Caco-2 (cell line): ENCODE data around the gene RPF1. TPM values are rescaled to one million over a fixed set of nuclear protein-coding genes. Genes with fewer than 3 reads are reported as not detected.
A peak's percentile ranks its signal among the peaks of the same experiment; 100 is the strongest.
"Not testable (repeated sequence)": the region's sequence is repeated elsewhere in the genome, so short reads cannot be mapped to it uniquely, and the experiment has no call there.

ENCODE experiments used
- BruUV-seq: library from RNA; stranded (reverse); fragments of 400-500 nt; replicated peaks from 2 replicates; lab custom pipeline; 2021; lab: Mats Ljungman, UMichigan
- CTCF ChIA-PET: fragments of 300-600 bp; sonication (Branson Sonifier 250); formaldehyde crosslinking; loops from one replicate; lab custom pipeline; 2022; ENCODE audit warnings: antibody characterized with exemption; lab: Charles Lee
- POLR2A ChIA-PET: fragments of 300-600 bp; sonication (Branson Sonifier 250); formaldehyde crosslinking; loops from one replicate; lab custom pipeline; 2022; ENCODE audit warnings: antibody characterized with exemption; lab: Charles Lee
- DNase-seq, 2 experiments: peaks; one replicate each; pipeline versions ENCODE4 v3.0.0 to v3.0.0-alpha.2; 2020 to 2022
- H3K27me3 ChIP-seq: replicated peaks from 2 replicates; pipeline ENCODE4 v1.6.0; 2011; ENCODE audit warnings: low read length; ENCODE audit not compliant: control insufficient read depth, insufficient read depth
- H3K36me3 ChIP-seq: 2 replicates; pipeline ENCODE4 v1.5.1; 2011; ENCODE audit warnings: low read length; ENCODE audit not compliant: control insufficient read depth, insufficient read depth
- H3K4me1 ChIP-seq: fragments of 250-450 bp; sonication (Bioruptor Pico); 2 replicates; pipeline ENCODE4 v1.5.1; 2020; ENCODE audit warnings: mild to moderate bottlenecking
- H3K4me3 ChIP-seq: 2 replicates; pipeline ENCODE4 v1.5.1; 2011; ENCODE audit warnings: low read depth, mild to moderate bottlenecking, control low read depth, low read length
- H3K9me3 ChIP-seq: fragments of 250-450 bp; sonication (Bioruptor Pico); 2 replicates; pipeline ENCODE4 v1.5.1; 2020; ENCODE audit warnings: mild to moderate bottlenecking, moderate library complexity
- H3K27ac Mint-ChIP-seq: one replicate; pipeline ENCODE4 v1.8.0; 2022; ENCODE audit warnings: mixed read lengths; ENCODE audit not compliant: unreplicated experiment
- H3K27me3 Mint-ChIP-seq: one replicate; pipeline ENCODE4 v1.8.0; 2022; ENCODE audit warnings: mixed read lengths; ENCODE audit not compliant: insufficient read depth, unreplicated experiment
- H3K36me3 Mint-ChIP-seq: one replicate; pipeline ENCODE4 v1.8.0; 2022; ENCODE audit warnings: mild to moderate bottlenecking, mixed read lengths; ENCODE audit not compliant: insufficient read depth, unreplicated experiment
- H3K4me1 Mint-ChIP-seq: one replicate; pipeline ENCODE4 v1.8.0; 2022; ENCODE audit warnings: low read depth, mixed read lengths; ENCODE audit not compliant: unreplicated experiment
- H3K4me3 Mint-ChIP-seq: one replicate; pipeline ENCODE4 v1.8.0; 2022; ENCODE audit warnings: mild to moderate bottlenecking, moderate library complexity, mixed read lengths; ENCODE audit not compliant: unreplicated experiment
- H3K9me3 Mint-ChIP-seq: one replicate; pipeline ENCODE4 v1.8.0; 2022; ENCODE audit warnings: mixed read lengths; ENCODE audit not compliant: unreplicated experiment
- CTCF ChIP-seq, 2 experiments: fragments of 200-600 bp in 1 of 2; IDR thresholded peaks; 1 replicate in 1 of 2; 2 replicates in 1 of 2; pipeline versions ENCODE4 v1.5.1 to v1.8.0; 2011 to 2022; ENCODE audit warnings: antibody characterized with exemption in 1 of 2, control low read depth in 1 of 2, inconsistent platforms in 1 of 2, low read depth in 1 of 2, low read length in 1 of 2, mild to moderate bottlenecking in 1 of 2, moderate library complexity in 1 of 2; ENCODE audit not compliant: insufficient read depth in 1 of 2, severe bottlenecking in 1 of 2, unreplicated experiment in 1 of 2
- intact Hi-C: fragments of 100-400 bp; cut with micrococcal nuclease; formaldehyde crosslinking; loops from one replicate; pipeline ENCODE4 v1.10.0; 2022; ENCODE audit not compliant: unreplicated experiment
- total RNA-seq: library from RNA; stranded (reverse); gene quantifications from 2 replicates; pipeline ENCODE4 v1.2.3, GENCODE V29; 2022

The RPF1 gene
- total RNA-seq, 1 experiment from 2014 or later = 15.7 TPM

DNA sequence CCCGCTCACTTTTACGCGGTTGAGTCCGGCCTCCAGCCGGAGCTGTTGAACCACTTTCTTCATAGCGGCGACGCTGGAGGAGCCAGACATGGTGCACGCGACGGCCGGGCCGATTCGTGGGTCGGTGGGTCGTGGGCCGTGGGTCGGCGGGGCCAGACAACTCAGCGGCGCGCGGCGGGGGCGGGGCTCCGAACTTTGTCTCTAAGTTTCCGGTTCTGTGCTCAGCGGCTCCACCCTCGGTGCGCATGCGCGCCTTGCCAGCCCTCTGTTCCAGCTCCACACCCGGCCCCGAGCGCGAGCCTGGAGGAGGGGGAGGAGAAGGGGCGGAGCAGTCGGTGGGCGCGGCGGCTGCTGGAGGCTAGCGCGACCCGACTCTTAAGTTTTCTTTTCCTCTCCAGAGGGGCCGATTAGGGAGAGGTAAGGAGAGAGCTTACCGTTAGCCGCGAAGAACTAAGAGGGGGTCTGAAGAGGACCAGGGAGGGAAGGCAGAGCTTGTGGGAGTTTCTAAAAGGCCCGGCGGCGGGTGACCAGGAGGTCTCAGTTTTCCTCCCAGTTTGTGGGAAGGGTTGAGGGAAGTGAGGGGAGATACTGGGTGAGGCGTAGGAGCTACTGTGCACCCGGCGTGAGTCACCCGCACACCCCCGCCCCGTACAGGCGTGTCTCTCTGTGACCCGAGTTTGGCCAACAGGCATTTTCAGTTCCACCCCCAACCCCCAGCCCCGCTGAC lies 27.1 kb downstream of the RPF1 start, which contains the start of the genes GNG5 and SPATA1:
Gene GNG5, minus strand, starts transcription at position 580 of the 727 bp plus-strand sequence. Its CDS starts 490 bp downstream, at position 90.
Gene SPATA1, plus strand, starts transcription at position 385 of the 727 bp plus-strand sequence. CDS start 9,974 bp downstream, outside the sequence.
- H3K9me3 Mint-ChIP-seq = no peaks in the 10 kb centered on the region
- peak within 1 kb of the TSS; percentile 81 for H3K4me3 ChIP-seq
- no peaks in the 10 kb centered on the region for H3K36me3 ChIP-seq
- peaks cover 14% of the 10 kb centered on the region for H3K36me3 Mint-ChIP-seq
- H3K27me3 ChIP-seq = no peaks in the 10 kb centered on the region
- peaks cover 7% of the 10 kb centered on the region; the same call in 1 of the 2 replicates for H3K4me1 ChIP-seq
- no peaks in the 10 kb centered on the region for H3K9me3 ChIP-seq
- peak within 1 kb of the TSS; percentile 88 for H3K4me3 Mint-ChIP-seq
- CTCF ChIA-PET = interaction anchor here (1.1 to 2.2 kb wide), 2 partner anchors 27 to 68 kb away, joined by 4 to 5 read pairs; partner anchors contain the start of gene CTBS
- no peaks in the 10 kb centered on the region for H3K27me3 Mint-ChIP-seq
- no peaks in the 10 kb centered on the region for H3K4me1 Mint-ChIP-seq
- peak; percentile 94 to 95 for DNase-seq
- no TSS peak for BruUV-seq
- intact Hi-C loops = loop anchor here (1.0 to 10.0 kb wide), 4 partner anchors 27 to 185 kb away; partner anchors contain the start of genes CTBS, RPF1 and SSX2IP
- no peak for TF ChIP-seq CTCF (IDR thresholded peaks at IDR 0.05; ENCODE audit: insufficient read depth in 1 of 2, low read depth in 1 of 2, low read length in 1 of 2, severe bottlenecking in 1 of 2, unreplicated experiment in 1 of 2)
- H3K27ac Mint-ChIP-seq = peak within 1 kb of the TSS; percentile 95
- POLR2A ChIA-PET = interaction anchor here (0.6 to 1.0 kb wide), 2 partner anchors 68 to 208 kb away, joined by 3 read pairs; partner anchors contain the start of gene CTBS

DNA sequence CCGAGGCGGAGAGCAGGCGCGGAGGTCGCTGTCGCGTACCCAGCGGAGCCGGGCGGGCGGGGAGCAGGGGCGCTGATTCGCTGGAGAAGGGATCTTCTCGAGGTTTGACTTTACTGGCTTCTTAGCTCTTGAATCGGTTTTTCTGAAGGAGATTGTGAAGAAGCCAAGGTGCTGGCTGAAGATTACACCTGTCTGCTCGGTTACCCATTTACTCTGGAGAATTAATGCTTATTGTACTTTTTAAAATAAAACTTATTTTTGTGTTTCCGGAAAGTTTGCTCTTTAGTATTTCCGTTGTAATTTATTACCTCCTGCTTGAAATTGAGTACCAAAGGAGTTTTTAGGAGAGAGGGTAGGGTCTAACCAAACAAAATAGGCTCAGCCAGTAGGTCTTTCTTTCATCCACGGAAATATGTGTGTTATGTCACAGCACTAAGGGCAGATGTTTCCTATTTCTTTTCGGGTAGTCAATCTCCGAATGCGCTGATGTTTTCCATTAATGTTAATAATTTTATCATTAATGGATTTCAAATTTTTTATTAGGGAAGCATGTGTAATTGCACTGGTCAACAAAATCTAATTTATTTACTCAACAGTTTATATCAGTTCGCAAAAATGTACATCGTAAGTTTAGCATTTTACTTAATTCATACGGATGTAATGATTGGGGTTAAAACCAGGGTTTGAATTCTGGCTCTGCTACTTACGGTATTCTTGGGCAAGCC lies 27.8 kb downstream of the RPF1 start:
- peak overlapping the region; percentile 95 for H3K27ac Mint-ChIP-seq
- Histone ChIP-seq H3K9me3 (no peaks in the 10 kb centered on the region), H3K36me3 (no peaks in the 10 kb centered on the region), H3K4me3 (peak overlapping the region; percentile 81), H3K4me1 (peaks cover 7% of the 10 kb centered on the region; the same call in 1 of the 2 replicates), H3K27me3 (no peaks in the 10 kb centered on the region)
- H3K4me1 Mint-ChIP-seq = no peaks in the 10 kb centered on the region
- ChIA-PET CTCF (interaction anchor here (2.2 kb wide), 1 partner anchor 67 kb away, joined by 4 read pairs; the partner anchor contains the start of gene CTBS), POLR2A (interaction anchor here (0.6 to 1.0 kb wide), 2 partner anchors 67 to 208 kb away, joined by 3 read pairs; partner anchors contain the start of gene CTBS)
- no peak for TF ChIP-seq CTCF (IDR thresholded peaks at IDR 0.05; ENCODE audit: insufficient read depth in 1 of 2, low read depth in 1 of 2, low read length in 1 of 2, severe bottlenecking in 1 of 2, unreplicated experiment in 1 of 2)
- H3K36me3 Mint-ChIP-seq = peaks cover 9% of the 10 kb centered on the region
- no peaks in the 10 kb centered on the region for H3K27me3 Mint-ChIP-seq
- BruUV-seq = TSS peak; percentile 72
- intact Hi-C loops = loop anchor here (1.0 to 10.0 kb wide), 4 partner anchors 28 to 184 kb away; partner anchors contain the start of genes CTBS, RPF1 and SSX2IP
- peak overlapping the region; percentile 88 for H3K4me3 Mint-ChIP-seq
- H3K9me3 Mint-ChIP-seq = no peaks in the 10 kb centered on the region
- DNase-seq = no peak

DNA sequence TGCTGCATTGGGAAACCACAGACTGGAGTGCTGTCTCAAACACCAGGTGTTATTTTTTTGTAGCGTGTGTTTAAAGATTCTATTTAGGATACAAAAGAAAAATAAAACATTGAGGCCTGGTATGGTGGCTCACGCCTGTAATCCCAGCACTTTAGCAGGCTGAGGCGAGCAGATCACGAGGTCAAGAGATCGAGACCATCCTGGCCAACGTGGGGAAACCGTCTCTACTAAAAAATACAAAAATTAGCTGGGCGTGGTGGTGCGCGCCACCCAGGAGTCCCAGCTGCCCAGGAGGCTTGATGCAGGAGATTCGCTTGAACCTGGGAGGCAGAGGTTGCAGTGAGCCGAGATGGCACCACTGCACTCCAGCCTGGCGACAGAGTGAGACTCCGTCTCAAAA lies 28.8 kb downstream of the RPF1 start:
- H3K9me3 ChIP-seq, CTCF ChIA-PET, H3K4me3 ChIP-seq, BruUV-seq, H3K4me1 ChIP-seq, H3K4me3 Mint-ChIP-seq, POLR2A ChIA-PET, DNase-seq, H3K9me3 Mint-ChIP-seq, H3K27ac Mint-ChIP-seq, H3K27me3 Mint-ChIP-seq, H3K36me3 ChIP-seq, H3K4me1 Mint-ChIP-seq, H3K27me3 ChIP-seq, H3K36me3 Mint-ChIP-seq: not testable (repeated sequence)
- intact Hi-C loops = loop anchor here (2.0 to 10.0 kb wide), 3 partner anchors 67 to 183 kb away; partner anchors contain the start of genes CTBS and SSX2IP
